Left lung (tissue), 10 donors: ENCODE measurements around the gene WAC. TPM values are rescaled to one million over a fixed set of nuclear protein-coding genes. Genes with fewer than 3 reads are reported as not detected.

Experiments used
- ATAC-seq: fragments of 200-7000 bp; cut with Tn5 transposase; one replicate; pipeline ENCODE4 v1.9.1; 2020; ENCODE audit warnings: moderate library complexity
- DNase-seq, 4 donors: peaks; one replicate each; pipeline ENCODE4 v3.0.0-alpha.2; 2013 to 2020
- H3K27ac ChIP-seq, 2 donors: fragments of 200-600 bp; sonication (generic) in 1 of 2; one replicate each; pipeline versions ENCODE4 v1.5.0 to v1.8.0; 2020 to 2021
- H3K27me3 ChIP-seq, 2 donors: fragments of 200-600 bp; sonication (generic) in 1 of 2; one replicate each; pipeline versions ENCODE4 v1.5.0 to v1.8.0; 2020 to 2021
- H3K36me3 ChIP-seq, 2 donors: fragments of 200-600 bp; sonication (generic) in 1 of 2; one replicate each; pipeline versions ENCODE4 v1.5.0 to v1.8.0; 2020 to 2021
- H3K4me1 ChIP-seq, 2 donors: fragments of 200-600 bp; one replicate each; pipeline ENCODE4 v1.8.0; 2021
- H3K4me3 ChIP-seq, 2 donors: fragments of 200-600 bp; sonication (generic) in 1 of 2; one replicate each; pipeline versions ENCODE4 v1.5.0 to v1.8.0; 2020 to 2021; ENCODE audit warnings: mild to moderate bottlenecking in 1 of 2
- H3K9me3 ChIP-seq, 2 donors: fragments of 200-600 bp; sonication (generic) in 1 of 2; one replicate each; pipeline versions ENCODE4 v1.5.0 to v1.8.0; 2020 to 2021
- intact Hi-C, 2 donors: fragments of 100-400 bp; cut with DNase I; formaldehyde crosslinking; loops; one replicate each; pipeline versions ENCODE4 v1.11.2 to v1.14.2; 2022
- polyA plus RNA-seq, 6 donors: library from polyadenylated mRNA; unstranded; fragments of 120-200 nt; gene quantifications; one replicate each; pipeline ENCODE4 v1.2.1, GENCODE V29; 2013; ENCODE audit not compliant: insufficient read length in 6 of 6
- total RNA-seq, 2 donors: library from RNA; stranded (reverse); fragmentation: NEBNext Ultra II Directional; extraction: Animal tissue kit (Norgen Biotek cat#: 25700); gene quantifications; one replicate each; pipeline ENCODE4 v1.2.1, GENCODE V29; 2021
- TF ChIP-seq, protein P1 (sequence below), 2 donors: fragments of 200-600 bp; sonication (generic) in 1 of 2; IDR thresholded peaks; one replicate each; pipeline versions ENCODE4 v1.5.0 to v1.8.0; 2021; ENCODE audit warnings: antibody characterized with exemption in 2 of 2
- donor health status: DM: no; HTN: yes; CAD: no.
- donor health status: DM: no; HTN: no; CAD: no.

Gene WAC
- total and polyA plus RNA-seq, 8 donors = 90.7 to 171 (median 146) TPM

GRCh38 chr10:28552775-28553174, 19.9 kb downstream of the WAC start:
- DNase-seq (no peak), ATAC-seq (no peak)
- no peak overlapping the region for H3K27ac ChIP-seq
- no peak overlapping the region for H3K4me3 ChIP-seq
- peaks cover 15 to 83% of the 10 kb centered on the region in 2 donors for H3K4me1 ChIP-seq
- peaks cover 0 to 51% of the 10 kb centered on the region in 2 donors for H3K36me3 ChIP-seq
- intact Hi-C loops = no loop called here
- H3K9me3 ChIP-seq = no peaks in the 10 kb centered on the region
- H3K27me3 ChIP-seq = no peaks in the 10 kb centered on the region
- TF ChIP-seq, protein P1, sequence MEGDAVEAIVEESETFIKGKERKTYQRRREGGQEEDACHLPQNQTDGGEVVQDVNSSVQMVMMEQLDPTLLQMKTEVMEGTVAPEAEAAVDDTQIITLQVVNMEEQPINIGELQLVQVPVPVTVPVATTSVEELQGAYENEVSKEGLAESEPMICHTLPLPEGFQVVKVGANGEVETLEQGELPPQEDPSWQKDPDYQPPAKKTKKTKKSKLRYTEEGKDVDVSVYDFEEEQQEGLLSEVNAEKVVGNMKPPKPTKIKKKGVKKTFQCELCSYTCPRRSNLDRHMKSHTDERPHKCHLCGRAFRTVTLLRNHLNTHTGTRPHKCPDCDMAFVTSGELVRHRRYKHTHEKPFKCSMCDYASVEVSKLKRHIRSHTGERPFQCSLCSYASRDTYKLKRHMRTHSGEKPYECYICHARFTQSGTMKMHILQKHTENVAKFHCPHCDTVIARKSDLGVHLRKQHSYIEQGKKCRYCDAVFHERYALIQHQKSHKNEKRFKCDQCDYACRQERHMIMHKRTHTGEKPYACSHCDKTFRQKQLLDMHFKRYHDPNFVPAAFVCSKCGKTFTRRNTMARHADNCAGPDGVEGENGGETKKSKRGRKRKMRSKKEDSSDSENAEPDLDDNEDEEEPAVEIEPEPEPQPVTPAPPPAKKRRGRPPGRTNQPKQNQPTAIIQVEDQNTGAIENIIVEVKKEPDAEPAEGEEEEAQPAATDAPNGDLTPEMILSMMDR (IDR thresholded peaks at IDR 0.05) = no peak

DNA sequence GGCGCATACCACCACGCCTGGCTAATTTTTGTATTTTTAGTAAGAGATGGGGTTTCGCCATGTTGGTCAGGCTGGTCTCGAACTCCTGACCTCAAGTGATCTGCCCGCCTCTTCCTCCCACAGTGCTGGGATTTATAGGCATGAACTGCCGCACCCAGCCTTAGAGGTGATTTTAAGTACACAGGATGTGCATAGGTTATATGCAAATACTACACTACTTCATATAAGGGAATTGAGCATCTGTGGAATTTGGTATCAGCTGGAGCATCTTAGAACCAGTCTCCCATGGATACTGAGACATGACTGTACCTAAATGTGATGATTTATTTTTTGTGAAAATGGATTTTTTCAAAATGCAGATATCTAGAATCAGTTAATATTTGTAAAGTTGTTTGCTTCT, 21.1 kb downstream of the WAC start:
- DNase-seq = no peak
- intact Hi-C loops = no loop called here
- TF ChIP-seq, protein P1 (IDR thresholded peaks at IDR 0.05) = no peak
- H3K27ac ChIP-seq = no peak overlapping the region
- no peak for ATAC-seq
- no peaks in the 10 kb centered on the region for H3K9me3 ChIP-seq
- H3K27me3 ChIP-seq = no peaks in the 10 kb centered on the region
- H3K4me3 ChIP-seq = no peak overlapping the region
- peaks cover 25 to 87% of the 10 kb centered on the region in 2 donors for H3K4me1 ChIP-seq
- peaks cover 0 to 39% of the 10 kb centered on the region in 2 donors for H3K36me3 ChIP-seq

DNA sequence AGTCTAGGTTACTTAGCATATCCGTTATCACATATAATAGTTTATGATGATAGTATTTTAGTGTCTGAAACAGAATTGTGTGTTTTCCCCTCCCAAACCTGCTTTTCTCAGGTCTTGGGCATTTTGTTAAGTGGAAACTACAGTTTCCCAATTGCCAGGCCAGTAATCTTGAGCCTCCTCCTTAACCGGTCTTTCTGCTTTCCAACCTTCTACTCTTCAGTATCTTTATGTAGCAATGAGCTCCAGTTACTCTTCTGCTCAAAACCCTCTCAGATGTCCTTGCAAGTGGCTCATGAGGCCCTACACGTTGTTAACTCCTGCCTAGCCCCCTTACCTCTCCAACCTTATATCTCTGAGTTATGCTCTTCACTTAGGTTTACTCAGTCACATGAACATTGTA, 22.0 kb downstream of the WAC start:
- TF ChIP-seq, protein P1 (IDR thresholded peaks at IDR 0.05) = no peak
- Histone ChIP-seq H3K36me3 (peaks cover 0 to 31% of the 10 kb centered on the region in 2 donors), H3K9me3 (no peaks in the 10 kb centered on the region), H3K4me1 (peaks cover 34 to 88% of the 10 kb centered on the region in 2 donors), H3K27ac (peak overlapping the region in 1 of 2 donors; percentile 1), H3K4me3 (no peak overlapping the region), H3K27me3 (no peaks in the 10 kb centered on the region)
- DNase-seq (peak in 1 of 4 donors; percentile 37), ATAC-seq (peak; percentile 68)
- intact Hi-C loops = no loop called here

GRCh38 chr10:28555358-28555757, 22.4 kb downstream of the WAC start:
- no peak overlapping the region for H3K4me3 ChIP-seq
- TF ChIP-seq, protein P1 (IDR thresholded peaks at IDR 0.05) = no peak
- H3K9me3 ChIP-seq = no peaks in the 10 kb centered on the region
- peaks cover 34 to 88% of the 10 kb centered on the region in 2 donors for H3K4me1 ChIP-seq
- H3K27ac ChIP-seq = no peak overlapping the region
- DNase-seq (no peak), ATAC-seq (no peak)
- no peaks in the 10 kb centered on the region for H3K27me3 ChIP-seq
- intact Hi-C loops = no loop called here
- peaks cover 0 to 27% of the 10 kb centered on the region in 2 donors for H3K36me3 ChIP-seq

DNA sequence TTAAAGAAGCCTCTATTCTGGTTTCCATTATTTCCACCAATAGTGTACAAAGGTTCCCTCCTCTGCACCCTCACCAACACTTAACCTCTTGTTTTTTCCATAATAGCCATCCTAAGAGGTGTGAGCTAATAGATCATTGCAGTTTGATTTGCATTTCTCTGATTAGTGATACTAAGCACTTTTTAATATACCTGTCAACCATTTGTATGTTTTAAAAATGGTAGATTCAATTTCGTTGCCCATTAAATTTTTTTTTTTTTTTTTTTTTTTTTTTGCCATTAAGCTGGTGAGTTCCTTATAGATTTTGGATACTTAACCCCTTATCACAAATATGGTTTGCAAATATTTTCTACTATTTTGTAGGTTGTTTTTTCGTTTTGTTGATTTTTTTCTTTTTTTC, 23.2 kb downstream of the WAC start:
- H3K27ac ChIP-seq = no peak overlapping the region
- no peak for ATAC-seq
- no peak overlapping the region for H3K4me3 ChIP-seq
- TF ChIP-seq, protein P1 (IDR thresholded peaks at IDR 0.05) = no peak
- intact Hi-C loops = no loop called here
- H3K36me3 ChIP-seq = peaks cover 0 to 32% of the 10 kb centered on the region in 2 donors
- no peak for DNase-seq
- no peaks in the 10 kb centered on the region for H3K9me3 ChIP-seq
- H3K4me1 ChIP-seq = peaks cover 30 to 86% of the 10 kb centered on the region in 2 donors
- H3K27me3 ChIP-seq = no peaks in the 10 kb centered on the region
